Vagina (tissue), 2 donors: ENCODE measurements around the gene ATM. TPM values are rescaled to one million over a fixed set of nuclear protein-coding genes. Genes with fewer than 3 reads are reported as not detected.

Experiments used
- DNase-seq, 2 donors: peaks; one replicate each; pipeline ENCODE4 v3.0.0-alpha.2; 2017; ENCODE audit errors: extremely low spot score in 2 of 2
- H3K27ac ChIP-seq: fragments of 200-600 bp; sonication (generic); one replicate; pipeline ENCODE4 v1.5.1; 2019
- H3K27me3 ChIP-seq: fragments of 200-600 bp; sonication (generic); one replicate; pipeline ENCODE4 v1.5.1; 2019
- H3K36me3 ChIP-seq, 2 donors: fragments of 200-600 bp; sonication (generic); one replicate each; pipeline ENCODE4 v1.5.1; 2017 to 2019
- H3K4me1 ChIP-seq: fragments of 200-600 bp; sonication (generic); one replicate; pipeline ENCODE4 v1.5.1; 2019
- H3K4me3 ChIP-seq, 2 donors: fragments of 200-600 bp; sonication (generic); 1 replicate in 1 of 2; 2 replicates in 1 of 2; pipeline ENCODE4 v1.5.1; 2016 to 2019
- H3K9me3 ChIP-seq: fragments of 200-600 bp; sonication (generic); one replicate; pipeline ENCODE4 v1.5.1; 2019
- POLR2A ChIP-seq, 2 donors: fragments of 450-650 bp; IDR thresholded peaks; one replicate each; pipeline ENCODE4 v1.6.1; 2017; ENCODE audit warnings: antibody characterized with exemption in 2 of 2, mild to moderate bottlenecking in 2 of 2, moderate library complexity in 2 of 2
- POLR2AphosphoS5 ChIP-seq, 2 donors: sonication (generic); formaldehyde crosslinking; IDR thresholded peaks; one replicate each; pipeline ENCODE4 v1.9.0; 2017; ENCODE audit warnings: antibody characterized with exemption in 2 of 2, mild to moderate bottlenecking in 2 of 2, low read depth in 1 of 2; ENCODE audit not compliant: insufficient read depth in 1 of 2
- intact Hi-C: fragments of 100-400 bp; cut with DNase I; formaldehyde crosslinking; loops from one replicate; pipeline ENCODE4 v1.15.1; 2023
- total RNA-seq: library from RNA; depleted of rRNA; stranded (reverse); fragments of >200 nt; gene quantifications from one replicate; pipeline ENCODE4 v1.2.3, GENCODE V29; 2016
- TF ChIP-seq, protein P1 (sequence below), 3 experiments: fragments of 450-650 bp in 2 of 3; fragments of 200-600 bp in 1 of 3; sonication (generic) in 1 of 3; IDR thresholded peaks; one replicate each; pipeline ENCODE4 v1.5.1; 2017 to 2019; ENCODE audit warnings: antibody characterized with exemption in 3 of 3, mild to moderate bottlenecking in 2 of 3, moderate library complexity in 2 of 3

ATM gene
- total RNA-seq, 1 donor from 2014 or later: 59.9 TPM

GRCh38 chr11:108197351-108197750, 25.5 kb upstream of the ATM start:
- peaks cover 0 to 33% of the 10 kb centered on the region in 2 donors for H3K36me3 ChIP-seq
- no peaks in the 10 kb centered on the region for H3K9me3 ChIP-seq
- no peak overlapping the region for H3K4me3 ChIP-seq
- intact Hi-C loops: no loop called here
- no peak for DNase-seq
- H3K27me3 ChIP-seq: no peaks in the 10 kb centered on the region
- TF ChIP-seq POLR2AphosphoS5 (IDR thresholded peaks at IDR 0.05; ENCODE audit: insufficient read depth in 1 of 2, low read depth in 1 of 2) (no peak), POLR2A (IDR thresholded peaks at IDR 0.05) (no peak)
- TF ChIP-seq, protein P1, sequence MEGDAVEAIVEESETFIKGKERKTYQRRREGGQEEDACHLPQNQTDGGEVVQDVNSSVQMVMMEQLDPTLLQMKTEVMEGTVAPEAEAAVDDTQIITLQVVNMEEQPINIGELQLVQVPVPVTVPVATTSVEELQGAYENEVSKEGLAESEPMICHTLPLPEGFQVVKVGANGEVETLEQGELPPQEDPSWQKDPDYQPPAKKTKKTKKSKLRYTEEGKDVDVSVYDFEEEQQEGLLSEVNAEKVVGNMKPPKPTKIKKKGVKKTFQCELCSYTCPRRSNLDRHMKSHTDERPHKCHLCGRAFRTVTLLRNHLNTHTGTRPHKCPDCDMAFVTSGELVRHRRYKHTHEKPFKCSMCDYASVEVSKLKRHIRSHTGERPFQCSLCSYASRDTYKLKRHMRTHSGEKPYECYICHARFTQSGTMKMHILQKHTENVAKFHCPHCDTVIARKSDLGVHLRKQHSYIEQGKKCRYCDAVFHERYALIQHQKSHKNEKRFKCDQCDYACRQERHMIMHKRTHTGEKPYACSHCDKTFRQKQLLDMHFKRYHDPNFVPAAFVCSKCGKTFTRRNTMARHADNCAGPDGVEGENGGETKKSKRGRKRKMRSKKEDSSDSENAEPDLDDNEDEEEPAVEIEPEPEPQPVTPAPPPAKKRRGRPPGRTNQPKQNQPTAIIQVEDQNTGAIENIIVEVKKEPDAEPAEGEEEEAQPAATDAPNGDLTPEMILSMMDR (IDR thresholded peaks at IDR 0.05): no peak
- H3K27ac ChIP-seq: no peak overlapping the region
- peaks cover 8% of the 10 kb centered on the region for H3K4me1 ChIP-seq

DNA sequence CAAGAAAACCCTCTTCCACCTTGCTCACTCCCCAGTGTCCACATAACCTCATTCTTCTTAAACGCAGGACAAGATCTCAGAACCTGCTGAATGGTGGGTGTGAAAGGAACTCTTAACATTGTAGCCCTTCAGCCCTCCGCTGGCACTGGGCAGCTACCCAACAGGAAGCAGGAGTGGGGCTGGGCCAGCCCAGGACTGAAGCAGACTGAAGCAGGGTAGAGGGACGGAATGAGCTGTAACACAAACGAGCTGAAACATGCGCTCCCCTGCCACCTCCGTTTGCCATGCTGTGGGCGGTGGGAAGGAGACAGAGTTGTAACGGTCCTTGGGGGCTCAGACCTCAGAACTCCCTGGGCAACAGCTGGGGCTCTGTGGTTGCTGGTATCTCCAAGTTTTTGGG, 24.0 kb upstream of the ATM start:
- no peak for DNase-seq
- TF ChIP-seq POLR2AphosphoS5 (IDR thresholded peaks at IDR 0.05; ENCODE audit: insufficient read depth in 1 of 2, low read depth in 1 of 2) (no peak), POLR2A (IDR thresholded peaks at IDR 0.05) (no peak)
- TF ChIP-seq, protein P1 (IDR thresholded peaks at IDR 0.05): no peak
- Histone ChIP-seq H3K27me3 (no peaks in the 10 kb centered on the region), H3K36me3 (peaks cover 0 to 26% of the 10 kb centered on the region in 2 donors), H3K4me3 (no peak overlapping the region), H3K4me1 (peaks cover 8% of the 10 kb centered on the region), H3K27ac (no peak overlapping the region), H3K9me3 (no peaks in the 10 kb centered on the region)
- intact Hi-C loops: no loop called here

DNA sequence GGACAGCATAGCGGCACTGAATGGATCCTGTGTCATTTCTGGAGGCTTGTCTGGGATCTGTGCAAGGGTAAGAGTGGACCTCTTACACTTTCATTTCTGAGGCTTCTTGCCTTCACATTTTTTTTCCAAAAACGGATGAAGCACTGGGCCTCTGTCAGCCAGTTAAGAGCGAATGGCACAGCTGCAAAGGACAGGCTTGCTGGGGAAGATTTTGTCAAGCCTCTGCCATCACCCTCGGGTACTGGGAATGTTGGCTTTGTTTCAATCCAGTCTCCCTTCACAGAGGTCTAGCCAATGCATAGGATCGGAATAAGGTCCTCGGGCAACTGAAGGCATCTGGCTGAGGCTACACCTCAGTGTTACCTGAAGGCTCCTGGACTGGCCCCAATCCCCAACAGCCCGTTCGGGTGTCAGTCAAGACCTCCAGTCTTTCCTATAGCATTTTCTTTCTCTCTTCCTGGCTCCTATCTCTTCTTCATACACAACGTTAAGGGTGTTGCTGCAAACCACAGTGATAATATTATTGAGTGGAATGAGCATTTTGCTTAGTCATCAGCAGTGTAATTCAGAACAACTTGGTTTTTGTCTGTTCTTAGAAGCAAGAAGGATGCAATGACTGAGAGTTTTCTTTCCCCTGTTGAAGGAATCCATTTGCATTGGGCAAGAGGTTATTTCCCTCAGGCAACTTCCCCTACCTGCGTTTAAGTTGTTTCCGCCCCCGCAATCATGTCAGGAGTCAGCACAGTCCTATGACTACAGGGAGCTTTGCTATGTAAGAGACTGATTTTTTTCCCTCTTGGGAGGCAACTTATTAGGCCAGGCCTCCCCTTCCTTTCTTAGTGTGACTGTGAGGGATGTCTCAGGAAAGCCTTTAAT, 23.2 kb upstream of the ATM start:
- peaks cover 8% of the 10 kb centered on the region for H3K4me1 ChIP-seq
- no peak overlapping the region for H3K27ac ChIP-seq
- peaks cover 0 to 21% of the 10 kb centered on the region in 2 donors for H3K36me3 ChIP-seq
- no peak for TF ChIP-seq POLR2AphosphoS5 (IDR thresholded peaks at IDR 0.05; ENCODE audit: insufficient read depth in 1 of 2, low read depth in 1 of 2)
- no peak for TF ChIP-seq POLR2A (IDR thresholded peaks at IDR 0.05)
- TF ChIP-seq, protein P1 (IDR thresholded peaks at IDR 0.05): no peak
- H3K9me3 ChIP-seq: no peaks in the 10 kb centered on the region
- DNase-seq: no peak
- H3K27me3 ChIP-seq: no peaks in the 10 kb centered on the region
- H3K4me3 ChIP-seq: no peak overlapping the region
- intact Hi-C loops: no loop called here

DNA sequence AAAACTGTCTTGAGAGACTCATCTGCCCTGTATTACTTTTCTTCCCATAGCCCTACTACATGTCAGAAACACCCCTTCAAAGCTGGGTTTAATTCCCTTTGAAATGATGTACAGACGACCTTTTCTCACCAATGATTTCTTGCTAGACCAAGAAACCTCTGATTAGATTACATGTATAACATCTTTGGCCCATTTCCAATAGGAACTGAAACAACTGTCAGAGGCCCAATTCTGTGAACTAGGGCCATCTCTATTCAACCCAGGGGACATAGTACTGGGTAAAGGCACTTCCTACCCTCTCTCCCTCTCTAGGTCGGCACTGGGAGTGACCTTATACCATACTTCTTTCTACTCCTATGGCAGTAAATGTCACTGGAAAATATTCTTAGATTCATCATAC, 19.8 kb upstream of the ATM start:
- H3K4me3 ChIP-seq: no peak overlapping the region
- DNase-seq: no peak
- no peaks in the 10 kb centered on the region for H3K9me3 ChIP-seq
- no peak overlapping the region for H3K27ac ChIP-seq
- no peaks in the 10 kb centered on the region for H3K27me3 ChIP-seq
- peaks cover 8% of the 10 kb centered on the region for H3K4me1 ChIP-seq
- H3K36me3 ChIP-seq: peaks cover 0 to 22% of the 10 kb centered on the region in 2 donors
- TF ChIP-seq POLR2AphosphoS5 (IDR thresholded peaks at IDR 0.05; ENCODE audit: insufficient read depth in 1 of 2, low read depth in 1 of 2) (no peak), POLR2A (IDR thresholded peaks at IDR 0.05) (no peak)
- TF ChIP-seq, protein P1 (IDR thresholded peaks at IDR 0.05): no peak
- intact Hi-C loops: no loop called here

DNA sequence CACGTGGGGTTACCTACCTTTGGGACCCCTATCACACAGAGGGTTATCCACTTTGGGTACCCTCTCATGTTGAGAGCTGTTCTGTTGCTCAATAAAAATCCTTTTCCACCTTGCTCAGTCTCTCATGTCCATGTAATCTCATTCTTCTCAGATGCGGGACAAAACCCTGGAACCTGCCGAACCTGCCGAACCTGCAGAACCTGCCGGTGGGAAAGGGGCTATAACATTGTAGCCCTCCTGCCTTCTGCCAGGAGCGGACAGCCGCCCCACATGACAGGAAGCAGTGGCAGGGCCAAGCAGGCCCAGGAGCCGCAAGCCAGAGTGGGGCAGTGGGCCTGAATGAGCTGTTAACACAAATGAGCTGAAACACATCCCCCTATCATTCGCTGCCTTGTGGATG, 18.5 kb upstream of the ATM start:
- Histone ChIP-seq H3K9me3 (no peaks in the 10 kb centered on the region), H3K4me1 (peaks cover 2% of the 10 kb centered on the region), H3K4me3 (no peak overlapping the region), H3K27ac (no peak overlapping the region), H3K27me3 (no peaks in the 10 kb centered on the region), H3K36me3 (peaks cover 0 to 22% of the 10 kb centered on the region in 2 donors)
- DNase-seq: no peak
- TF ChIP-seq POLR2AphosphoS5 (IDR thresholded peaks at IDR 0.05; ENCODE audit: insufficient read depth in 1 of 2, low read depth in 1 of 2) (no peak), POLR2A (IDR thresholded peaks at IDR 0.05) (no peak)
- TF ChIP-seq, protein P1 (IDR thresholded peaks at IDR 0.05): no peak
- intact Hi-C loops: no loop called here
